H1 (cell line): ENCODE data around the gene DPYD. TPM values are rescaled to one million over a fixed set of nuclear protein-coding genes. Genes with fewer than 3 reads are reported as not detected.

Experiments
- EZH2 ChIP-seq: fragments of 200-600 bp; sonication (generic); IDR thresholded peaks from 2 replicates; pipeline ENCODE4 v1.7.1; 2012; ENCODE audit warnings: low read depth, mild to moderate bottlenecking, moderate library complexity, low read length, inconsistent platforms; ENCODE audit not compliant: severe bottlenecking
- PHF8 ChIP-seq: fragments of 200-600 bp; sonication (generic); conservative IDR thresholded peaks from 2 replicates; pipeline ENCODE4 v1.7.1; 2012; ENCODE audit warnings: low read depth, mild to moderate bottlenecking, inconsistent platforms, low read length, moderate library complexity
- polyA plus RNA-seq, 7 experiments: library from polyadenylated mRNA; depleted of rRNA in 3 of 7; stranded (reverse) in 5 of 7; unstranded in 2 of 7; fragments of >200 nt in 5 of 7; fragments of 200-250 nt in 2 of 7; gene quantifications; 1 replicate in 5 of 7; 2 replicates in 1 of 7; 4 replicates in 1 of 7; pipeline versions ENCODE4 v1.2.1 to v1.2.3, GENCODE V29; 2011 to 2013; ENCODE audit warnings: missing spikeins in 2 of 7, mixed read lengths in 2 of 7
- total RNA-seq: library from RNA; stranded (reverse); fragmentation: NEBNext Ultra II Directional; extraction: Animal tissue kit (Norgen Biotek cat#: 25700); gene quantifications from 2 replicates; pipeline ENCODE4 v1.2.1, GENCODE V29; 2021

The DPYD gene
- total and polyA plus RNA-seq, 2 of the 8 experiments (the other 6 are each of a cell fraction or from before 2014, with no cell fraction given), result 0.29 to 0.73 TPM

- TF ChIP-seq PHF8, result no peak
- TF ChIP-seq EZH2, result no peak
Observed at GRCh38 chr1:97783751-97784150, 137.1 kb downstream of the DPYD start (continued).
